22Rv1 (cell line): Measurements from ENCODE around the gene BLID.

Experiments used
- CTCF ChIP-seq: fragments of 450-650 bp; IDR thresholded peaks from 2 replicates; pipeline ENCODE4 v1.5.1; 2017; ENCODE audit warnings: mild to moderate bottlenecking
- ZFX ChIP-seq: fragments of 450-650 bp; IDR thresholded peaks from 2 replicates; pipeline ENCODE4 v1.6.1; 2017; ENCODE audit warnings: antibody characterized with exemption, borderline replicate concordance

- TF ChIP-seq CTCF (no peak), ZFX (no peak)
These were observed 33.8 kb downstream of the BLID start for GRCh38 chr11:122082205-122082604.
